HG02970 (cell line): ENCODE results near the gene ISG20L2.

Experiments
- ATAC-seq: cut with Tn5 transposase; IDR thresholded peaks from one replicate; pipeline ENCODE4 v1.9.1; 2021; ENCODE audit warnings: mild to moderate bottlenecking, moderate library complexity, moderate number of reproducible peaks; ENCODE audit not compliant: unreplicated experiment, low FRiP score

ISG20L2 gene

DNA sequence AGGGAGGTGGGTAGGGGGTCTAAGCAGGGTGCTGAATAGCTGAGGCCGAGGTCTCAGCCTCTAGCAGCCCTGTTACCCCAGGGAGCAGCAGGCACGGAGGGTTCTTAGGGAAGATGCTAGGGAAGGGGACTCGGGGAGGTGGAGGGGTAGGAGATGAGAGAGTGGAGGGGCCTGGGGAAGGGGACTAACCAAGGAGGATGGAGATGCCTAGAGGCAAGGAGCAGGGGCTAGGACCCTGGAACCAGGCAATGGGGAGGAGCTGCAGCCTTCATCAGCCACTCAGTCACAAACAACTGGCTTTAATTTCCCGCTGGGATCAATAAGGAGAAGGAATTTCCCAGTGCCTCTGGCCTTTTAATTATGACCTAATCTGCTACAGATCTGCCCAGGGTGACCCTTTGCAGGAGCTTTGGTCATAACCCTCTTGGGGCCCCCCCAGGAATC, 20.3 kb downstream of the ISG20L2 start:
- ATAC-seq = no peak

- no peak for ATAC-seq
Measured at GRCh38 chr1:156707417-156708217, 20.9 kb downstream of the ISG20L2 start.

GRCh38 chr1:156706657-156707416, 21.7 kb downstream of the ISG20L2 start:
- ATAC-seq = no peak

- no peak for ATAC-seq
Measured at GRCh38 chr1:156705918-156706656, 22.5 kb downstream of the ISG20L2 start.

- ATAC-seq = no peak
Measured at GRCh38 chr1:156705321-156705917, 23.1 kb downstream of the ISG20L2 start, which contains the start of gene CRABP2. Gene CRABP2, minus strand, starts transcription at chr1:156705583. Its CDS starts 137 bp downstream, at chr1:156705446.

DNA sequence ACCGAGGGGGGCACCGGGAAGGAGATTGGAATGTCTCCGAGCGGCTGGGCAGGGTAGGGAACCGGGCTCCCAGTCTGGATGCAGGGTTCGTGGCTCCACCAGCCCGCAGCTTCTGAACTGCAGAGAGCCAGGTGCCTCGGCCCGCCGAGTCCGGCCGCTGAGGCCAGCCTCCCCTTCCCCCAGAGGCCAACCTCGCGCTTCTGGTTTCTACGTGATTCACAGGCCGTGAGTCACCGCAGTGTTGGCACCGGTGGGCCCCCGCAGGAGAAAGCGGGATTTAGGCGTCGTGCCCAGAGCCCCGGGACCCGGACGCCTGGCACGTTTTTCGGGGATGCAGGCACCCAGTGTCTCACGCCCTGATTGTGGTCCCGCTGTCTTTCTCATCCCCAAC, 23.6 kb downstream of the ISG20L2 start:
- ATAC-seq = no peak

DNA sequence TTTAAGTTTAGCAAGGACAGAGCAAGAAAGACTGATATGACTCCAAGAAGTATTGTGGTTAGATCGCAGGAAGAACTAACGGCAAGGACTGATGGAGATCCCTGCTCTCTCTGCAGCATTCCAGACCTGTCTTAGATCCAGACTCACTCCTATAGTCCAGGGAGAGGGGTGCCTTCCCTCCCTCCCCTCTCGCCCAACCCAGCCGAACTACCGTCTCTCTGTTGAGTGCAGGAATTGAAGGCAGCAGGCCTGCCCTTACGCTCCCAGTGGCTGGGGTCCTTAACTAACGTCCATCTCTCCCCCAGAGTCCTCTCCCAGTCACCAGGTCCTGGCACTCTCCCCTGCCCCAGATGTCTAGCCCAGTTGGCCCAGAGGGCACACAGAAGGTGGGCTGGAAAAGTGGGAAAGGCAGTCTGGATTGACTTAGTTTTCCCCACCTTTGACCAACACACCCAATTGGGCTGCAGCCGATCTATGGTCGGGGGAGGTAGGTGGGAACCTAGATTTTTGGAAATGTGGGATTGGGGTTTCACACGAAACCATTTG, 24.3 kb downstream of the ISG20L2 start:
- ATAC-seq = no peak

- ATAC-seq = no peak
Measured at GRCh38 chr1:156703741-156704140, 24.8 kb downstream of the ISG20L2 start.

DNA sequence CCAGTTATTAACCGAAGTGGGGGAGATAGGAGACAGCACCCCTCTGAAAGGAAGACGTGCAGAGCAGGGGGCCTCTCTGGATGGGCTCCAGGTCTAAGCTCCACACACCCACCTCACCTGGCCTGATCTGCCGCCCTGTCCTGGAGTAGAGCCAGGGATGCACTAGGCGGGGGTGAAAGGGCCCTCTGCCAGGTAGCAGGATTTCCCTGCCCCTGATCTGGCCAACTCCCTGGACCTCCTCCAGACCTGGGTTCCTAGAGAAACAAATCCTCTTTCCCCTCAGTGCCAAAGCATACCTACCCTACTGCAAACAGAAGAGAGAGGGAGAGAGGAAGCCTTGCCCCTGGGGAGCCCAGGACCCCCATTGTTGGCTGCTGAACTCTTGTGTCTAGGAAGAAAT, 25.2 kb downstream of the ISG20L2 start:
- no peak for ATAC-seq

GRCh38 chr1:156700736-156701531, 27.6 kb downstream of the ISG20L2 start:
- ATAC-seq = no peak

DNA sequence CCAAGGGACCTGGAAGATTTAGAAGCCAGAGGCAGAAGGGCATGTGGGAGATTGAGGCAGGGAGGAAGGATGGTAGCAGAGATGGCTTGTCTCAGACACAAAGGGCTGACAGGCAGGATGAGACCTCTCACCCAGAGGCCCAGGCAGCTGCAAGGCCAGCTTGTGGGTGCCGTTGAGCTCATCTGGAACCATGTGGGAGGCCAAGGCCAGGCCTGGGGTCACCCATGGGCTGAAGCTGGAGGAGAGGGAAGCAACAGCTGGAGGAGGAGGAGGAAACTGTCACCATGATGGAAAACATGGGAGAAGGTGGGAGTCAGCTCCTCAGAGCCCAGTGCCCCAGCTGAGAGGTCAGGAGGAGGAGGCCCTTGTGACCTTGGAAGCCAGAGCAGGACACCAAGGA, 29.6 kb downstream of the ISG20L2 start:
- ATAC-seq = no peak

DNA sequence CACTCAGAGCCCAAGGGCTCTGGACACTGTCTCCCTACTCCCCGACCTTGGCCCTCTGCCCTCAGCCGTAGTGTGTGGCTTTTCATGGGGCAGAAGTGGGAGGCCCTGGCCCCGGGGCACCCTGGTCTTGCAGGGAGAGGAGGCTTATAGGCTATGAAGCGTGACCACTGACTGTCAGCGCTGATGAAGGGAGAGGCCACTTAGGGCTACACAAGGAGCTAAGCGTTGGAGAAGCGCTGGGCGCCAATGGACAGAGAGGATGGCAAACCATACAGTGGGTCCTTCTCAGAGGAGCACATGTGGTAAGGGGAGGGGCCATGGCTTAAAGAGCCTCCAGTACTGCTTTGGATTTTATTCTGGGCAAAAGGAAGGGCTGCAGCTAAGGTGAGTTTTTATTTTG, 31.1 kb downstream of the ISG20L2 start:
- ATAC-seq = no peak

- no peak for ATAC-seq
Measured at GRCh38 chr1:156696755-156697154, 31.8 kb downstream of the ISG20L2 start.

DNA sequence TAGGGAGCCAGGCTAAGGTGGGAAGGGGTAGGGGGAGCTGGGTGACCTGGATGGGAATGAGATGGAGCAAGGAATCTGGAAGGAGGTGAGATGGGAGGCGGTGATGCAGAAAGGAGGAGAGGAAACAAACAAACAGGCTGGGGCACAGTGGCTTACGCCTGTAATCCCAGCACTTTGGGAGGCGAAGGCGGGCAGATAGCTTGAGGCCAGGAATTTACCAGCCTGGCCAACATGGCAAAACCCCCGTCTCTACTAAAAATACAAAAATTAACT, 33.9 kb downstream of the ISG20L2 start:
- ATAC-seq = no peak

DNA sequence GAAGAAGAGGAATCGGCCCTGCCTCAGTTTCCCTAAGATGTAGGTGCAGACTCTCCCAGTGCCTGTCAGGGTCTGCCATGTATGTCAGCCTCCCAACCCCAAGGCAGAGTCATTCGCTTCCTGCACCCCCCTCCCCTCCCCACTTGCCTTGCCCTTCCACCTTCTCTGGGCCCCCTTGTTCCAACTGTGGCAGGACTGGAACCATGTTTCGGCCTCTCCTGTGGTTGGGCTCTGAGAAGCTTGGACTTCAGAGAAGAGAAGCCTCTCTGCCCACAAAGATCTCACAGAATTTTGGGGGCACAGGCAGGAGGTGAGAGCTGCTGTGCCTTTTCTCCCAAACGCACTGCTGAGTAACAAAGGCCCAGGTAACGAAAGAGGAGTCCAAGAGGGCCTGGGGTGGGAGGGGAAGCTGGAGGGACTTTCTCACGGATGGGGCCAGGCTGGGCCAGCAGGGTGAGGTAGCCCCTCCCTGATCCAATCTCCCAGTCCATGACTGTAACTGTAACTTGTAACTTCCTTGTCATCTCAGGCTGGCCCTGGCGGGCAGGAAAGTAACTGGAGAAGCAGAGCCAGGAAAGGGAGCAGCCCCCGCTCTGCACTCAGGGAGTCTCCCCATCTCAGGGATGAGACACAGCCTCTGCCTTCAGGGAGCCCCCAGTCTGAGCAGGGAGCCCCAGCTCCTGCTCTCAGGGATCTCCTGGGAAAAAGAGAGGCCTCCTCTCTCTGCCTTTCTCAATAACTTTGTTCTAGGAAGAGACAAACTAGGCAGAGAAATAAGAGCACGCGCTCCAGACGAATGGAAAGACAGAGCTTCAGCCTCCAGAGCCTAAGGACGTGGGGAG, 34.5 kb downstream of the ISG20L2 start:
- no peak for ATAC-seq

- no peak for ATAC-seq
Measured at GRCh38 chr1:156692925-156693847, 35.4 kb downstream of the ISG20L2 start.

DNA sequence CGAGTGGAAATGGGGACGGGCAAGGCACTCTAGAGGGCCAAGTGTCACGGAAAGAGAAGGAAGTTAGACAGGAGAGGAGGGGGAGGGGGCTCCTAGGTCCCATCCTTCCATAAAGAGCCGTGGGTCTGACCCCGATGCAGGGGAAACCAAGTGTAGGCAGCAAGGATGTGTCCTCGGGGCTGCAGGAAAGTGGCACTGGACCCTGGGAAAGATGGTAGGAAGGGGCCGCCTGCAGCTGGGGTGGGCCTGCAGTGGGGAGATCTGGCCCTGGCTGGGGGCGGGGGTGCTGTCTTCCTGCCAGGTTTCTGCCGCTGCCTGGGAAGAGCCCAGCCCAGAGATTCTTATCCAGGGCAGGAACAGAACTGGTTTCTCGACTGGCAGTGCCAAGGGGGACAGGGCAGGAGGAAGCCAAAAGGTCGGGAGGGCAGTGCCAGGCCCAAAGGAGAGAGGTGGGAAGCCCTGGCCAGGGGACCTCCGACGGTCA, 36.1 kb downstream of the ISG20L2 start:
- ATAC-seq = no peak
